Measurements from ENCODE around the gene FHL1. TPM values are rescaled to one million over a fixed set of nuclear protein-coding genes. Genes with fewer than 3 reads are reported as not detected.

The FHL1 gene
- total RNA-seq, 1 donor from 2014 or later: 94.2 TPM

Small RNA genes lying within 50 kb of the gene (small RNA-seq; reads per million reads assigned to genes)
- gene RF01210 (ENCODE audit: low replicate concordance): not detected

Other genes with a start within 250 kb of the FHL1 start
- 17.2 TPM for gene MMGT1, start 173.5 kb upstream of the FHL1 start, total RNA-seq
- 99.6 TPM for gene SLC9A6, start 162.1 kb upstream of the FHL1 start, total RNA-seq
- 0.98 TPM for gene MAP7D3, start 103.9 kb downstream of the FHL1 start, total RNA-seq
- not detected for gene ADGRG4, start 153.4 kb downstream of the FHL1 start, total RNA-seq

Measured in temporal lobe (tissue), 2 donors.